ENCODE data around the gene AKAP4.

Gene AKAP4, protein sequence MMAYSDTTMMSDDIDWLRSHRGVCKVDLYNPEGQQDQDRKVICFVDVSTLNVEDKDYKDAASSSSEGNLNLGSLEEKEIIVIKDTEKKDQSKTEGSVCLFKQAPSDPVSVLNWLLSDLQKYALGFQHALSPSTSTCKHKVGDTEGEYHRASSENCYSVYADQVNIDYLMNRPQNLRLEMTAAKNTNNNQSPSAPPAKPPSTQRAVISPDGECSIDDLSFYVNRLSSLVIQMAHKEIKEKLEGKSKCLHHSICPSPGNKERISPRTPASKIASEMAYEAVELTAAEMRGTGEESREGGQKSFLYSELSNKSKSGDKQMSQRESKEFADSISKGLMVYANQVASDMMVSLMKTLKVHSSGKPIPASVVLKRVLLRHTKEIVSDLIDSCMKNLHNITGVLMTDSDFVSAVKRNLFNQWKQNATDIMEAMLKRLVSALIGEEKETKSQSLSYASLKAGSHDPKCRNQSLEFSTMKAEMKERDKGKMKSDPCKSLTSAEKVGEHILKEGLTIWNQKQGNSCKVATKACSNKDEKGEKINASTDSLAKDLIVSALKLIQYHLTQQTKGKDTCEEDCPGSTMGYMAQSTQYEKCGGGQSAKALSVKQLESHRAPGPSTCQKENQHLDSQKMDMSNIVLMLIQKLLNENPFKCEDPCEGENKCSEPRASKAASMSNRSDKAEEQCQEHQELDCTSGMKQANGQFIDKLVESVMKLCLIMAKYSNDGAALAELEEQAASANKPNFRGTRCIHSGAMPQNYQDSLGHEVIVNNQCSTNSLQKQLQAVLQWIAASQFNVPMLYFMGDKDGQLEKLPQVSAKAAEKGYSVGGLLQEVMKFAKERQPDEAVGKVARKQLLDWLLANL

DNA sequence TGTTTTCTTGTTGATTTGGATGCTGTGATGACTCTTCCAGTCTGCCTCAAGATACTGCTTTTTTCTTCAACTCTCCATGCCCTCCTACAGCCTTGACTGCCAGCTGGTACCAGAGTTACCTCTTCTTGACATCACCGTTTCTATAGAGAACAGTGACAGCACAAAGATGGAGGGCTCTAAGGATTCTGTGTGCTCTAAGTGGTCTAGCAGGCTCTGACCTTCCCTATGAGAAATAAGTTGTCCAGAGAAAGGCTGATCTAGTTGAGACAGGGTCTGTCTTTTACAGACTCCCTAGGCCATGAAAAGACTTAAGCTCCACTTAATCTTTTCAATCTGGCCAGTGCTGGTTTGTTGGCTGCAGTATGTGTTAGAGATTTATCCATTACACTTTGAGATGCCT is at the start of gene AKAP4:
TSS of gene AKAP4 (minus strand) at position 101 of the 400 bp plus-strand sequence. CDS start 118 bp downstream, outside the sequence.
- DNase-seq, result no peak

GRCh38 chrX:50211510-50211909 is 10.7 kb upstream of the AKAP4 start:
- no peak for DNase-seq

DNA sequence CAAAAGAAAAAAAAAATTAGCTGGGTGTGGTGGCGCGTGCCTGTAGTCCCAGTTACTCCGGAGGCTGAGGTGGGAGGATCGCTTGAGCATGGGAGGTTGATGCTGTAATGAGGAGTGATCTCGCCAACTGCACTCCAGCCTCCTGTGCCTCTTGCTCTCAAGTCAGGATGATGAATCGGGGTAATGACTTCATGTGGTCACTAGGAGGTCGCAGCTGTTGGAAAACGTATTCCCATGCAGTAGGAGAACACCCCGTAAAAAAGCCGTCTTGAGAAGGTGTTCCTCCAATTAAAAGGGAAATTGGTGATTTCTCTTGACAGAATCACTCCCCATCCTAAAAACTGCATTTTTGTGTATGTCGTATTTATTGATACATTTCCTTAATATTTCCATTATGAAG is 5.9 kb upstream of the AKAP4 start:
- DNase-seq, result no peak

DNA sequence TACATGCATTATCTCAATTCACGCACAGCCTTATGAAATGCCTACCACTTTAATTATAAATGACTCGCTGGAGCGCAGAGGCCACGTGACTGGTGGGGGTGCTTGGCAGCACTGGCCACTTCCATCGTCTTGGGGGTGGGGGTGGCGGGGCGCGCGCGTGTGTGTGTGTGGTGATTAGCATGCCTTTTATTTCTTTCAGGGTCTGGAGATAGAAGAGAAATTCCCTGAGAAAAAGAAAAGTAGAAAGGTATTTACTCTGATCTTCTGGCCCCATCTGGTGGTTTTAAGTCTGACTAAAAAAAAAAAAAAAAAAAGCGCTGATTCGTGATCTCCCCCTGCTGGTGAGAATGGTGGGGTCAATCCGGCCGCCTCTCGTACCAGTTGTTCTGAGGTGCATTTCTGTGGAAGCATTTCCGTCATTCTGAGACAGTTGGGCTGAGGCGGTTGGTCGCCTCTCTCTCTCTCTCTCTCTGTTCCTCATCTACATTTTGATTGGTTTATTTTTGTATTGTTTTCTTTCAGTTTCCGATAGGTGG is 3.6 kb upstream of the AKAP4 start, which contains the start of gene CCNB3:
TSS of gene CCNB3 (plus strand) at position 402 of the 536 bp plus-strand sequence. CDS start 80,399 bp downstream, outside the sequence.
- DNase-seq, result peak; percentile 34

DNA sequence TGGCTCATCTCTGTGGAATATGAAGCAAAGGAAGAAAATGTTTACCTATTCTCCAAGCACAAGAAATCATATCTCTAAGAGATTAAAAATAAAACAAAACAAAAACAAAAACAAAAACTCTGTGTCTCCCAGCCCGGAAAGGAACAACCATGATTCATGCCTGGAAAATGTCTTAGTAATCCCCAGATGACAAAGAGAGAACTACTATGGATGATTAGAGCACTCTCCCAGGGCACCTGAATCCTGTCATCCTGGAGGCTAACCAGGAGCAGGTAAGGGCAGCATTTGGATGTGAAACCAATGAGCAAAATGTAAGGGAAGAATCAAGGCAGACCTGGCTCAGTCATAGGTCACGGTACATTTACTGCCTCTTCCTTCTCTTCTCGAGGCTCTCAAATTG is 1.7 kb upstream of the AKAP4 start:
- no peak for DNase-seq

DNA sequence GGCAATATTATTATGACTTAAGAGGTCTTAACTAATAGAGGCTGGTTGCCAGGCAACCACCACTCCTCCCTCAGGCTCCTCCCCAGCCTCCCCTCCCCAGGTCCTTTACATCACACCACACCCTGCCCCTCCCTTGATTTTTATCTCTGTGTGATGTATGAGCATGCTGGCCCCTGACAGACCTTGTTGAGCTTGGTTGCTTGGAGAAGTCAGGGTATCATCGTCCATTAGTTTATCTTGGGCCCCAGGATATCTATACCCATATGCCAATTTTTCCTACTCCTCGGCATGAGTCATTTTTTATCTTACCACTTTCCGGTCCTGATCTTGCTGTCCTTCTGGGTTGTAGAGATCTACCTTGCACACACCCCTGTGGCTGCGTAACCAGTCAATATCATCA is 2.5 kb downstream of the AKAP4 start:
- DNase-seq, result no peak

DNA sequence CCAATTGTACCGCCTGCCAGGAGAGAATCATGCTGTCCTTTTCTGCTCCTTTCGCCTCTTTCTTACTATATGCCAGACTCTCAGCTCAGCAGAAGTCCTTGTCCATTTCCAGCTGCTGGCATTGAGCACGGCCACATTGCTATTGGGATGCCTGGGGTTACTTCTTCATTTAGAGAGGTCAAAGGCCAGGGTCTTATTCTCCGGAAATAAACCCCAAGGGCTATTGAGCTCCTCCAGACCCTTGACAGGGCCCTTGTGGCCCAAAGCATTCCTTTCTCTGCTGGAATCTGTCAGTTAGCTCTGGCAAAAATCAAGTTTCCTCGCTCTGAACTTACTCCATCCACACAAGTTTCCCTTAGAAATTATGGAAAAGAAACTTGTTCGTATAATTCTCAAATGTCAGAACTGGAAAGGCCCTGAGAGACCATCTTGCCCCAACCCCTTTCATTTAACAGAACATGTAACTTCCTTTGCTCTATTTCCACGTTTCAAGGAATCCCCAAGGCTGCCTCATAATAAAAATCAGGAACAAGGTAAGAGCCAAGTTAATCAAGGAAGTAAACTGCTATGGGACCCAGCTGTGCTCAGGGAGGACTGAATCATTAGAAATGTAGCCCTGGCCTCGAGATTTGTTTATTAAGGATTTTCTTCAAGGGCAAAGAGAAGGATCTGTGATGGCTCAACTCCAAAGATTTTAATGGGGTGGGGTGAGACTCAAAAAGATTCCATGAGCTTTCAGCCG is 11.8 kb downstream of the AKAP4 start:
- no peak for DNase-seq

DNA sequence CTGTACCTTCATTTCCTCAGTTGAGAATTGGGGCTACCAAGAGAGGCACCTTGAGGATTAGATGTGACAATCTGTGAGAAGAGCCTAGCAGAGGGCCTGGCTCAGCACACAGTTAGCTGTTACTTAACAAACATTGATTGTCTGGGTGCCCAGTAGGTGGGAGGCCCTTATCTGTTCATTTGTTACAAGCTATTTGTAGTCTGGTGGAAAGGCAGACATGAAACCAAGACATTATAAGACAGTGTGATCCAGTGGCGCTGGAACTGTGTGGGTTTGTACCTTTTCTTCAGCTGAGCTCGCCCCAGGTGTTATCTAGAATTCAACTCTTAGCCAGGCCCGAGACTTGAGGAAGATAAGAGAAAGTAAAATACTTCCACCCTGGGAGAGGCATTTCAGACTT is 16.9 kb downstream of the AKAP4 start:
- DNase-seq, result no peak

GRCh38 chrX:50180073-50180940 is 20.5 kb downstream of the AKAP4 start:
- DNase-seq, result no peak

DNA sequence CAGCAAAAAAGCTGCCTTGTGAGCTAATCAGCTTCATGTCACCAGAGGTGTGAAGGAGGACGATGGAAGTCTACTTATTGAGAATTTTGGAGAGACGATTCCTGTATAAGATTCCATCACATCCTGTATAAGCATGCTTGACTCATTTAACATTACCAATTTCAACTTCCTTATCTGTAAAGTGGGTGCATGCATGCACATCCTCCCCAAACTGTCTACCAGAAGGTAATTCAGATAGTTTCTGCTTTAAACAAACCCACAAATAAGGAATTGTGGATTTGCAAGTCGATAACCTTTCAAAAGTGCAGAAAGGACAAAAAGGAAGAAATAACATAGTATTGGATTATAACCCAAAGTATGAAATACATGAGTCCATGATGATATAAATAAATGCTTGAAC is 31.1 kb downstream of the AKAP4 start:
- no peak for DNase-seq

DNA sequence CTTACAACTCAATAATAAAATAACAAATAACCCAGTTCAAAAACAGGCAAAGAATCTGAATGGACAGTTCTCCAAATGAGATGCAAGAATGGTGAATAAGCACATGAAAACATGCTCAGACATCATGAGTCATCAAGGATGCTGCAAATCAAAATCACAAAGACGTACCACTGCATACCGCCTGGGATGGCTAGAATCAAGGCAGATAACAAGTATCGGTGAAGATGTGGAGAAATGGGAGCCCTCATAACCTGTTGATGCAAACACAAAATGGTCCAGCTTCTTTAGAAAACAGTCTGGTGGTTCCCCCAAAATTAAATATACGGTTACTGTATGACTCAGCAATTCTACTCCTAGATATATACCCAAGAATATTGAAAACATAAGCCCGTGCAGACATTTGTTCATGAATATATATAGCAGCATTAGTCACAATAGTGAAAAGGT is 32.5 kb downstream of the AKAP4 start:
- no peak for DNase-seq

- DNase-seq, result no peak
Observed at GRCh38 chrX:50167366-50167765, 33.4 kb downstream of the AKAP4 start.

GRCh38 chrX:50165727-50166126 is 35.1 kb downstream of the AKAP4 start:
- DNase-seq, result no peak

DNA sequence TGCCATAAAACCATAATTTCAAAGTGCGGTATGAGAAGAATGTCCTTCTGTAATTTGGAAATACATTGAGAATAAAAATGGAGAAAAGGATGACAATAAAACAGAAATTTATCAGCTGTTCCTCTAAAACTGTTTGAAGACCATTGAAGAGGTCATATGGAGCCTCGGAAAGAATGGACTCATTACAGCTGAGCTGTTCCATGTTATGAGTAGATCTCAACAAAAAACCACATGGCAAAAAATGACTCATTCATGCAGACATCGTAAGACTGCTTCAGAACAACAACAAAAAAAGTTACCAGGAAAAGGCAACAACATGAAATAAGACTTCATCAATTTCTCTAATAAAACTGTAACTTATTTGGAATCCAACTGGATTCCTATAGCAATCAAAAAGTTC is 39.7 kb downstream of the AKAP4 start:
- DNase-seq, result no peak

DNA sequence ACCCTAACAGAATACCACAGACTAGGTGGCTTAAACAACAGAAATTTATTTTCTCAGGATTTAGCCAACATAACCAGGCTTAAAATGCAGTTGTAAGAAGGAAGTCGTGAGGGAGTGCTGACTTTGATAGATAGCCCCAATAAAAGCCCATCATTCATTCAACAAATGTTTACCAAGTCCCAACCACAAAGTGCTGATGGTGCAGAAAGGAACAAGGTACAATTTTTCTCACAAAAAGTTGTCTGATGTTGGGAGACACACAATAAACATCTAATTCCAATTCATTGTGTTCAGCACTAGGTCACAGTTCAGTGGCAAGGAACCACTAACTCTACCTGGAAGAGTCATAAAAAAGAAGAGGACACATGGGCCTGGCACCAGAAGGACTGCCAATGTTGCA is 42.2 kb downstream of the AKAP4 start:
- no peak for DNase-seq

DNA sequence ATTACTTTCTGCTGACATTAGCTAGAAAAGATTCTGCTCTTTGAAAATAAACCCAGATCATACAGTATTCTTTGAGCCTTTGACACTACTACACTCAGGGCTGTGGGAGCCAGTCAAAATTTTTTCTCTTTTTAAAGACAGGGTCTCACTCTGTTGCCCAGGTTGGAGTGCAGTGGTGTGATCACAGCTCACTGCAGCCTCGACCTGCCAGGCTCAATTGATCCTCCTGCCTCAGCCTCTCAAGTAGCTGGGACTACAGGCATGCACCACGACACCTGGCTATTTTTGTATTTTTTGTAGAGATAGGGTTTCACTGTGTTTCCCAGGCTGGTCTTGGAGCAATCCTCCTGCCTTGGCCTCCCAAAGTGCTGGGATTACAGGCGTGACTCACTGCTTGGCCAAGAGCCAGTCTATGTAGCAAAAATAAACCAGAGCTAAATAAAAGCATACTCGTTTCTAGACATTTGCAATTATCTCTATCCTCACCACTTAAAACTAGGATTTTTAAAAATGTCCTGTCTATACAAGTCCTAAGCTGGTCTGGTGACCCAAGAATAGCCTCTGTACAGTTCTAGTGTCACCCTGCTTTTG is 43.2 kb downstream of the AKAP4 start:
- no peak for DNase-seq

- no peak for DNase-seq
Observed at GRCh38 chrX:50154429-50154828, 46.4 kb downstream of the AKAP4 start.

- no peak for DNase-seq
Observed at GRCh38 chrX:50152456-50152855, 48.4 kb downstream of the AKAP4 start.

DNA sequence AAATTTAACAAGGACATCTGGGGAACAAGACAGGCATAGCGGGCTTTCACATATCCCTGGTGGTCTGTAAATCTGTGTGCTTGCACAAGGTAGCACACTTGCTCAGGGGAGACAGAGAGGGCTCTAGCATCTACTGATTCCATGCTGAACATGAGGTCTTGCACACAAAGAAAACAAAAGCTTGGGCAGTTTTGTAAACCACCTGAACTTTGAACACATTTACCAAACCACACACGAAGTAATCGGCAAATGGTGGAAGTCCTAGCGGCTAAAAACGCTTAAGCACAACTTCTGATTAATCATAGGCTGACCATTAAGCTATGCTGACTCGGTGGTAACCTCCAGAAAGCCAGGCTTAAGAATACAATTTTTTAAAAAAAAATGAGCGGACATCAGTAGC is 52.8 kb downstream of the AKAP4 start:
- no peak for DNase-seq

All from COR-L47 (cell line).